ENCODE data around the gene DGKI.
A peak's percentile ranks its signal among the peaks of the same experiment; 100 is the strongest.

Gene DGKI

DNA sequence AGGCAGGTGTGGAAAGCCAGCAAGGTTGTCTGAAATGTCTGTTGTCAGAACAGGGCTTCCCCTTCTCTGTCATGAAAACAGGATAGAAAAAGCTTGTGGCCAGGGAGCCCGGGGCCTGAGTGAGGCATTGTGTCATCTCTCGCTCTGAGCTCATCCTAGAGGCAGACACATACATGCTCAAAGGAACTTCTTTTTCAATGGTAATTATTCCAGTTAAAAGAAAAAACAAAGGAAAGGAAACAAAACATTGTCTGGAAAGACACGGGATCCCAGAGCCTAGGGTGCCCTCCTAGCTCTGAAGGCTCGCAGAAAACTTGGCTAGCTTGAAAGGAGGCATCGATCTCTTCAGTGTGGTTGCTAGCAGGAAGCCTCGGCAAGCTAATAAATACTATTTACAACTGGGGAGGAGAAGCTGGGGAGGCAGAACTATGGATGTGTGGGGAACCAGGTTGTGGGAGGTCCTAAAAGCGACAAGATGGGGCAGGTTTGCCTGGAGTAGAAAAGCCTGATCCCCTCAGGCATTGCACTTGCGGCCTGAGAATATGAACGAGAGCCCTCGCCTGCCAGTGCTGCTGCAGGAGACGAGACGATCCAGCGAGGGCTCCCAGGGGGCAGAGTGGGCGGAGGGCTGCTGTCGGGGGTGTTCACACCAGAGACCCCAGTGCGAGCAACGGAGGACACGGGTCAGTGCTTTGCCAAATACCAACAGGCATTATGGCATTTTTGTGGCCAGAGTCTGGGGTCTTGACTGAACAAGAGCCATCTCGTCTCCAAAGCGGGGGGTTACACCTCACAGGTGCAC lies 32.8 kb upstream of the DGKI start:
- H3K4me3 ChIP-seq (replicated peaks in 1 of 2; ENCODE audit: low read depth in 2 of 2, low read length in 2 of 2): no peak overlapping the region
- TF ChIP-seq, protein P1, sequence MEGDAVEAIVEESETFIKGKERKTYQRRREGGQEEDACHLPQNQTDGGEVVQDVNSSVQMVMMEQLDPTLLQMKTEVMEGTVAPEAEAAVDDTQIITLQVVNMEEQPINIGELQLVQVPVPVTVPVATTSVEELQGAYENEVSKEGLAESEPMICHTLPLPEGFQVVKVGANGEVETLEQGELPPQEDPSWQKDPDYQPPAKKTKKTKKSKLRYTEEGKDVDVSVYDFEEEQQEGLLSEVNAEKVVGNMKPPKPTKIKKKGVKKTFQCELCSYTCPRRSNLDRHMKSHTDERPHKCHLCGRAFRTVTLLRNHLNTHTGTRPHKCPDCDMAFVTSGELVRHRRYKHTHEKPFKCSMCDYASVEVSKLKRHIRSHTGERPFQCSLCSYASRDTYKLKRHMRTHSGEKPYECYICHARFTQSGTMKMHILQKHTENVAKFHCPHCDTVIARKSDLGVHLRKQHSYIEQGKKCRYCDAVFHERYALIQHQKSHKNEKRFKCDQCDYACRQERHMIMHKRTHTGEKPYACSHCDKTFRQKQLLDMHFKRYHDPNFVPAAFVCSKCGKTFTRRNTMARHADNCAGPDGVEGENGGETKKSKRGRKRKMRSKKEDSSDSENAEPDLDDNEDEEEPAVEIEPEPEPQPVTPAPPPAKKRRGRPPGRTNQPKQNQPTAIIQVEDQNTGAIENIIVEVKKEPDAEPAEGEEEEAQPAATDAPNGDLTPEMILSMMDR (IDR thresholded peaks at IDR 0.05; ENCODE audit: low read depth, low read length): no peak
- peak in 1 of 2 donors; percentile 82 for DNase-seq (ENCODE audit: low read depth in 2 of 2)

- peak; percentile 54 to 77 for DNase-seq (ENCODE audit: low read depth in 2 of 2)
- TF ChIP-seq, protein P1 (IDR thresholded peaks at IDR 0.05; ENCODE audit: low read depth, low read length): no peak
- no peak overlapping the region for H3K4me3 ChIP-seq (replicated peaks in 1 of 2; ENCODE audit: low read depth in 2 of 2, low read length in 2 of 2)
These were observed 31.7 kb upstream of the DGKI start for GRCh38 chr7:137878333-137878961.

DNA sequence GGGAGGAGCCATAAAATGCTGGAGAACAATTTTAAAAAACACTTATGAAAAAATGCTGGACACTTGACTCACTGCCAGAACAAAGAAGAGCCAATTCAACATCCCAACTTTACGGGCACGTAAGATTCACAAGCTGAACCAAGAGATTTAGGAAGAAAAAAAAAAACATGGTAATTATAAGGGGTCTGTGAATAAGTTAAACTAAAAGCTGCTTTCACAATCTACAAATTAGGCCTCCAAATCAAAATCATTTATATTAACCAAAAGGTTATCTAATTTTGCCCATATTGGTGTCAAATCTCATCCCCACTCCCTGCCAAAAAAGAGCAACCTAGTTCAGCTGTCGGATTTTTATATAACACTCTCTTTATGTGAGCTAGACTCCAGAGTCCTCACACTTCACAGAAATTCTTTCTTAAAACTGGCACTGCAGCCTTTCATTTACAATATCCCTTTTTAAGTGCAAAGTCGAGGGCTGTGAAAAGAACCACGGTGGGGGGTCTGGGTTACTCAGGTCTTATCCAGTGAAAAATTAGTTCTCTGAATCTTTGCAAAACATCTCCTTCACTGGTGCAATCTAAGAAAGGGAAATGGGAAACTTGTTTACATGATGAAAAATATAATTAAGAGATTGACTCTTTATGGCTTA lies 30.4 kb upstream of the DGKI start:
- TF ChIP-seq, protein P1 (IDR thresholded peaks at IDR 0.05; ENCODE audit: low read depth, low read length): no peak
- H3K4me3 ChIP-seq (replicated peaks in 1 of 2; ENCODE audit: low read depth in 2 of 2, low read length in 2 of 2): no peak overlapping the region
- DNase-seq (ENCODE audit: low read depth in 2 of 2): no peak

DNA sequence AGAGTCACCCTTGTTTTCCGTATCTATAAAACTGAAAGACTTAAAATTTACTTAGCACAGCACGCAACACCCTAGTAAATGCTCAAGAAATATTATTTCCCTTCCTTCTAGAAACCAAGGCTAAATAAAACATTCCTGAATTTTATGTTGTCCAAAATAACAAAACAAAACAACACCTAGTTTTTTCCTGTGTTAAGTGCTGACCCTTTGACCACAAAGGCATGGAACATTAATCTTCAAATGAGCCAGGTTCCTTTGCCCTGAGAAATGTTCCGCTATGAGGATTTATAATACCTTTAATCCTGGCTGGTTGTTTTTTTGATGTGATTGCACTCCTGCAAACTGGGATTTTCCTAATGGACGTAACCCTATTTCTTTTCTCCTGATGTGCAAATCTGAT lies 29.0 kb upstream of the DGKI start:
- no peak for DNase-seq (ENCODE audit: low read depth in 2 of 2)
- TF ChIP-seq, protein P1 (IDR thresholded peaks at IDR 0.05; ENCODE audit: low read depth, low read length): no peak
- H3K4me3 ChIP-seq (replicated peaks in 1 of 2; ENCODE audit: low read depth in 2 of 2, low read length in 2 of 2): no peak overlapping the region

DNA sequence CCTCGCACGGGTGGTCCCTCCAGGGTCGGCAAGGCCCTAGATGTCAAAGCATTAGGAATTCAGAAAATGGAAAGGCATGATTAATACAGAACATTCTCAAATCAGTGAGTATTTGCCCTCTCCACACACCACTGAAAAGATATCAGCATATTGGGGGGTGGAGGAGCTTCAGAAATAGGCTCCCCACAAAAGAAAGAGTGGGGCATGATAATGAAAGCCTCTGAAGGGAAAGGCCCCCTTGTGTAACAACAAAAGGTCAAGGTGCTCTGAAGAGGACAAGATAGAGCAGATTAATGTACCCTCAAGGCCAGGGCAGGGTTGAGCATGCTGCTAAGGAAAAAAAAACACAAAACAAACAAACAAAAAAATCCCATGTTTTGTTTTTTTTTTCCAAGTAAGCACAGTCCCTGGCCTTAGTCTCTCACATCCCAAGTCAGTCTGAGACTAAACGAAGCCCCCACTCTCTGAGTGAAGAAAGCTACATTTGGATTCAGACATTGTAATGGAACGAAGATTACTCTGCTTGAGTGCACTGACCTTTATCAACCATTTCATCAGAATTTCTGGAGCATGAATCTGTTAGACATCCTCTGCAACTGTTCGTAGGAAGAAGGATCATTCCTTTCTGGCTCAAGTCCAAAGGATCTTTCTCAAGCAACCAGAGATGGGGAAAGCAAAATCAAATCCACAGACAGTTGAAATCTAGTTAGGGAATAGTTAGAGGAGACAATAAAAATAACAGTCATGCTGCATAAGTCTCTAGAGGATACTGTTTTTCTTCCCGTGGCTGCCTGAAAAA lies 27.4 kb upstream of the DGKI start:
- H3K4me3 ChIP-seq (replicated peaks in 1 of 2; ENCODE audit: low read depth in 2 of 2, low read length in 2 of 2): no peak overlapping the region
- TF ChIP-seq, protein P1 (IDR thresholded peaks at IDR 0.05; ENCODE audit: low read depth, low read length): no peak
- peak; percentile 89 to 99 for DNase-seq (ENCODE audit: low read depth in 2 of 2)

- TF ChIP-seq, protein P1 (IDR thresholded peaks at IDR 0.05; ENCODE audit: low read depth, low read length): no peak
- no peak overlapping the region for H3K4me3 ChIP-seq (replicated peaks in 1 of 2; ENCODE audit: low read depth in 2 of 2, low read length in 2 of 2)
- DNase-seq (ENCODE audit: low read depth in 2 of 2): peak; percentile 35 to 98
These were observed 26.8 kb upstream of the DGKI start for GRCh38 chr7:137873524-137873923.

Data from cardiac fibroblast (primary cell).